Measurements from ENCODE around the gene MRC1. TPM values are rescaled to one million over a fixed set of nuclear protein-coding genes. Genes with fewer than 3 reads are reported as not detected.

MRC1 gene
- total and polyA plus RNA-seq, 2 of the 8 experiments (the other 6 are each of a cell fraction or from before 2014, with no cell fraction given) = 0.03 to 0.06 TPM

DNA sequence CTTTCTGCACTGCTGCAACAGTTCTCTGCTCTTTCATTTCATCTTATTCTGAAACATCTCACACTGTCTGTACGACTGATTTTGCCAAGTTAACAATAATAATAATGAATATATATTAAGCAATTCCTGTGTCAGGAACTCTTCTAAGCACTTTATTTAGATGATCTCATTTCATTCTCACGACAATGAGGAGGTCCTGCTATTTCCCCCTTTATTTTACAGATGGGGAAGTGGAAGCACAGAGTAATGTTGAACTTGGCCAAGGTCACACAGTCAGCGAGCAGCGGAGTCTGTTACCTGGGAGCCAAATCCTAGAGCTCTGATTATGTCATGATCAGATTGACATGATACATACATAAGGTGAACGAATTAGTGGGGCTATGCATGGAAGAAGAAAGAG is 5.8 kb downstream of the MRC1 start (continued):
- TF ChIP-seq SUZ12 (IDR thresholded peaks at IDR 0.05; ENCODE audit: low read length) = no peak
- no peak for TF ChIP-seq RFX5 (IDR thresholded peaks at IDR 0.05; ENCODE audit: borderline replicate concordance, low read depth, low read length)
- TF ChIP-seq JUN (IDR thresholded peaks at IDR 0.05; ENCODE audit: low read depth, low read length) = no peak
- no peak for TF ChIP-seq SIRT6 (IDR thresholded peaks at IDR 0.05; ENCODE audit: low read length)
